ENCODE data around the gene MDM4.
A peak's percentile ranks its signal among the peaks of the same experiment; 100 is the strongest.
"Not testable (repeated sequence)": the region's sequence is repeated elsewhere in the genome, so short reads cannot be mapped to it uniquely, and the experiment has no call there.

The MDM4 gene, protein sequence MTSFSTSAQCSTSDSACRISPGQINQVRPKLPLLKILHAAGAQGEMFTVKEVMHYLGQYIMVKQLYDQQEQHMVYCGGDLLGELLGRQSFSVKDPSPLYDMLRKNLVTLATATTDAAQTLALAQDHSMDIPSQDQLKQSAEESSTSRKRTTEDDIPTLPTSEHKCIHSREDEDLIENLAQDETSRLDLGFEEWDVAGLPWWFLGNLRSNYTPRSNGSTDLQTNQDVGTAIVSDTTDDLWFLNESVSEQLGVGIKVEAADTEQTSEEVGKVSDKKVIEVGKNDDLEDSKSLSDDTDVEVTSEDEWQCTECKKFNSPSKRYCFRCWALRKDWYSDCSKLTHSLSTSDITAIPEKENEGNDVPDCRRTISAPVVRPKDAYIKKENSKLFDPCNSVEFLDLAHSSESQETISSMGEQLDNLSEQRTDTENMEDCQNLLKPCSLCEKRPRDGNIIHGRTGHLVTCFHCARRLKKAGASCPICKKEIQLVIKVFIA

DNA sequence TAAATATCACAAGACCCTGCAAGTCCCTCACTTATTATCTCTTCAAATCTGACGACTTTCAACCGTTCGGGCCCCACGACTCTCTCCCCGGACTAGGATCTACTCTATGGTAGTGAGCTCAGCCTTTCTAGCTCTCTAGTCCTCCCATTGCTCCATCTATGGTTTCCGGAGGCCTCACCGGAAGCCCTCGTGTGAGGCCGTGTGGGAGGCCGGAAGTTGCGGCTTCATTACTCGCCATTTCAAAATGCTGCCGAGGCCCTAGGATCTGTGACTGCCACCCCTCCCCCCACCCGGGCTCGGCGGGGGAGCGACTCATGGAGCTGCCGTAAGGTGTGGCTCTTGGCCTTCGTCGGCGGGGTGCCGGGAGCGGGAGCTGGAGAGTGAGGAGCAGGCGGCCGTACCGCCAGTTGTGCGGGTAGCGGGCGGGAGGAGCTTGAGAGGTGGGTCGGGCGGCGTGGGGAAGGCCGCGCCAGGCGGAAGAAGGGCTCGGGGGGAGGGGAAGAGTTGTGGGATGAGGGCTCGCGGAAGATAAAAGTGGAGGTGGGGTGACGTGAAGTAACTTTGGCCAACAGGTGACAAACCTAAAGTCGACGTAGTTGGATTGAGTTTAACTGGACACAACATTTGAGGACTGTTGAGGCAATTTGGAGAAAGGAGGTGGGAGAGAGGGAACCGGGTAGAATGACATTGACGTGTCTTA, at the start of gene MDM4:
Gene MDM4, plus strand, starts transcription at position 227 of the 700 bp plus-strand sequence. CDS start 9,113 bp downstream, outside the sequence.
- peak; percentile 97 for DNase-seq

DNA sequence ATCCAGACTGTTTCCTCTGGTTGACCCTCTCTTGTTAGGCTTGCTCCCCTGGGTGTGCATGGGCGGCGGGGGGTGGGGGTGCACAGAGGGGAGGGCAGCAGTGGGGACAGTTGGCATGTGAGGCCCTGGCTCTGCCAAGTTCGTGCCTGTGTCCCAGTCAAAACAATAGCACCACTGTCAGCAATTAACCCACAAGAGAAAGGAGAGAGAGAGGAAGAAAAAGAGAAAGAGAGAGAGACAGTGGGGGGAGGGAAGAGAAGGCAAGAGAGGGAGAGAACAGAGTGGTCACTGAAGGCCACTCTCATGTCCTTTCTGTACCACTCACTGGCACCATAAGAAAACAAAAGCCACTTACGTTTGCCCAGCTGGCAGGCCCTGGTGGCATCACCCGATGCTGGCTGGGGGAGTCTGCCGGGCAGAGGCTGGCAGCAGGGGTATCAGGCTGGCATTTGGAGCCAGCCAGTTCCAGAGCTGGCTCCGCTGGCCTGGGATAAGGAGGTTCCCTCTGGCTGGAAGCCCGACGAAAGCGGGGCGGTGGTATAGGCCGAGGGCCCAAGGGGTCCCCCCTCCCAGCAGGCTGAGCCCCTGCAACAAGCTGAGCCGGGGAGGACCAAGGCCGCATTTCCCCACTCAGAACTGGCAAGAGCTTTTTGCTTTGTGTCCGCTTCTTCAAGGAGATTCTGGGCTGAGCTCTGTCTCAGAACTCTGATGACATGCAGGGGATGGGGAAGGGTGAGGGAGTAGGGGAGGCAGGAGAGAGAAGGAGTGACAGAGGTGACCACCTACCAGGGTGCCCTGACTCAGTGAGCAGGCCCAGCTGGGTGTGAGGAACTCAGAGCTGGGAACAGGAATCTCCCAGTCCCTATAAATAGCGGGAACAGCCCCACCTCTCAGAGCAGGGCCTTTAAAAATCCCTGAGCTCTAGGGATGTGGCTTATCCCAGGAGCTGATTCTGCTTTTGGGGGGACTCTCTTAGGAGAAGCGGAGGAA, 49.5 kb upstream of the MDM4 start:
- no peak for DNase-seq

DNA sequence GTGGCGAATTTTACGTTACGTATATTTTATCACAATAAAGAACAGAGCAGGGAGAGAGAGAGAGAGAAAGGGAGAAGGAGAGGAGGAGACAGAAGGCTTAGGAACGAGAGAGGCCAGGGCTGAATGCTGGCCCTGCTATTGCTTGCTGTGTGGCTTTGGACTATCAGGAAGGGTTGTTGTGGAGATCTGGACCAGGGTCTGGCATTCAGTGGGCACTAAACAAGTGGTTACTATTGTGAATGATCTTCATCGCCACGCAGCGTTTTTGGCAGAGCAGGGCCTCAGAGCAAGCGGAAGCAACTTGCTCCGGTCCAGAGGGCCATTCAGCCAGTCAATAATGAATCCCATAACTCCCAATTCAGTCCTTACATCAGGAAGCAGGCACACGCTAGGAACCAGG, 48.0 kb upstream of the MDM4 start:
- no peak for DNase-seq

DNA sequence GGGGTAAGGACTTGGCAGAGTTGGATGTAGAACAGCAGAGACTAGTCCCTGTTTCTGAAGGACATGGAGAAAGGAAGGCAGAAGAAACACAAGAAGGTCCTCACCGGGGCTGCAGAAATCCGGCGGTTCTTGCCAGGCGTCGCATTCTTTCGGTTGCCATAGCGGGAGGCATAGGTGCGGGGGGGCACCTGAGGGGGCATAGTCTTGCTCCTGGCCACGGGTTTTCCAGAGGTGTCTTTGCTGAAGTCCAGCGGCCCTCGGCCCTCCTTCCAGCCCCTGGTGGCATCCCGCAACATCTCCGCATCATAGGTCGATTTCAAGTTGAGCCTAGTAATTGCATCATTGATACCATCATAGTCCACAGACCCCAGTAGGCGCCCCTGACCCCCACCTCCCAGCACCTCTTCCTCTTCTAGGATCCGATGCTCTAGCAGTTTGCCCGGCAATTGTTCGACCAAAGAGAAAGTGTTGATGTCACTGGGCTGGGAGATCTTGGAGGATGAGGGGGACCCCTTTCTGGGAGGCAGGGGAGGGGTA, 47.4 kb upstream of the MDM4 start:
- no peak for DNase-seq

DNA sequence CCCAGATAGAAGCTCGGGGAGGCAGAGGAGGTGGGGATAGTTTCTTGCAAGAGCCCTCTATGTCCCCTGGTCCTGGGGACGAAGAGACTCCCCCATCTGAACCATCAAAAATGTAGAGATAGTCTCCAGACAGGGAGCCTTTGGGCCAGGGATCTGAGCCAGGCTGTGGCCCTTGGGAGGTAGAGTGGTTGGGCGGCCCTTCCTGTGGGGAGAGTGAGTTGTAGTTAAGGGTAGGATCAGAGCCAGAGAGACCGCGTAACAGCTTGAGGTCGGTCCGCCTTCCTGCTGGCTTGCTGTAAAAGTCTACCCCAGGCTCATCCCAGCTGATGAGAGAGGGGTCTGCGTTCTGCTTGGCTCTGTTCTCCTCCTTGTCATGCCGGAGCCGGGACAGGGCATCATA, 46.9 kb upstream of the MDM4 start:
- DNase-seq, result no peak

DNA sequence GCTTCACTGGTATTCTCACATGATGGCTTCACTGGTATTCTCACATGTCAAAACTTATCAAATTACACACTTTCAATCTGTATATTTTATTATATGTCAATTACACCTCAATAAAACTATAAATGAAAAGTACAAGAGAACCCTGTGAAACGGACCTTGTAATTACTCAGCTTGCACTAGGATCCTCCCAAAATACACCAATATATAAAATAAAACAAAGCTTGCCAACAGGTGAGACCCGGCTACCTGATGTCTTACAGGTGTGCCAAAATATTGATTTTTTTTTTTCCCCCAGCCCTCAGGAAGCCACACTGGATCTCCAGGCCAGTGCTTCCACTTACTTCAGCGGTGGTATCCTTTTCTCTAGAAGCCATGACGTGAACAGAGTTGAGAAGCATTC, 44.5 kb upstream of the MDM4 start:
- DNase-seq, result no peak

DNA sequence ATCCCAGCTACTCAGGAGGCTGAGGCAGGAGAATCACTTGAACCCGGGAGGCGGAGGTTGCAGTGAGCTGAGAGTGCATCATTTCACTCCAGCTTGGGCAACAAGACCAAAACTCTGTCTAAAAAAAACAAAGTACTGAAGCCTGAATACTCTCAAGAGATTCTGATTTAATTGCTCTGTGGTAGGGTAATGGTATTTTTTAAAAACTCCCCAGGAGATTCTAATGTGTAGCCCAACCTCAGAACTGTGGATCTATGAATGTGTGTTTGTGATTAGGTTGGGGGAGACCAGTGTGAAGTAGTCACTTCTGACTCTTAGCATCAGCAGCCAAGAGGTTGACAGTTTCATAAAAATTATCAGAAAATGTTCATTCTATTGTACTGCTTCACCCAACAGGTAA, 43.5 kb upstream of the MDM4 start:
- DNase-seq, result no peak

DNA sequence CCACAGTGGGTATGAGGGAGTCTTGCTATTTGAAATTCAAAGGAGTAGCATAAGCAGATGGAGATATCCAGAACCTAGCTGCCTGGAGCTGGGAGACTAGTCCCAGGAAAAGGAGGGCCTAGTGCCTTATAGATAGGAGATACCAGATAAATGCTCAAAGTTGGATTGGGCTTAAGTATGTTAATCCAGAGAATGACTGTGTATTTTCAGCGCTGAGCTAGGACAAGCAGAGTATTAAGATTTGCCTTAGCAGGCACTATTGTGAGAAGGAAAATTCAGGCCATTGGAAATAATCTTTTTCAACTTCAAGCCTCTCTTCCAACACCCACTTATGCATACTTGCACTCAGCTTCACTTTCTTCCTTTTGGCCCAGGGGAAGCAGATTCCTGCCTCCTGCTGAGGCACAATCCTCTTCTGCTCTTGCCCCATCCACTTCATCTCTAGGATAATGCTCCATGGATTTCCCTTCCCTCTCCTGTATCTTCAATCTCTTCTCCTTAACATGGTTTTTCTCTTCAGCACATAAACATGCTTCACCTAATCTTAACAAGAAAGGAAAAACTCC, 42.7 kb upstream of the MDM4 start:
- no peak for DNase-seq

DNA sequence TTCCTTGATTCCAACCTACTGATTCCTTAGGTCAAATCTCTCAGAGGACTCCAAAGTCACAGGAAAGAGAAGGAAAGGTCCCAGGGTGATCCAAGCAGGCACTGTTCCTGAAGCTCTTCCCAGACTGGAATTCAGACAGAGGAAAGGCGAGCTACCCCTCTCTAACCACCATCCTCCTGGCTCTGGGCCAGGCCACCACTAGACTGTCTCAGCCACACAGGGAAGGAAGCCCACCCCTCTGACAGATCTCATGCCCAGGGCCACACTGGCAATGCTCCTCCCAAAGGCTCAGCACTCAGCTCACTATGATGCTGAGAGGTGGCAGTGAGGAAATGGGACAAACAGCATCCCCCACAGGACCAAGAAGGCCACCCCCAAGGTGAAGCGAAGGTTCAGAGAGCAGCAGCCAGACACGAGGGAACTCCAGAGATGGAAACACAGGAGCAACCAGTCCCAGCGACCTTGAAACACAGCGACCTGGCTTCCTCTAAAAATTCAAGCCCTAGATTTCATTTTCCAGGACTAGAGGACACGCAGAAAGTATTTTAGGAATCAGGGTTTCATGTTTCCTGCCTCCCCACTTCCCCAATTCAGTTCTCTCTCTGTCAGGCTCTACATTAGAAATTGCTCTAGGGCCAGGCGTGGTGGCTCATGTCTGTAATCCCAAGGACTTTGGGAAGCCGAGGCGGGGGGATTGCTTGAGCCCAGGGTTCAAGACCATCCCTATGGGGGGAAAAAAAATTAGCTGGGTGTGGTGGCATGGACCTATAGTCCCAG, 40.4 kb upstream of the MDM4 start:
- DNase-seq, result no peak

DNA sequence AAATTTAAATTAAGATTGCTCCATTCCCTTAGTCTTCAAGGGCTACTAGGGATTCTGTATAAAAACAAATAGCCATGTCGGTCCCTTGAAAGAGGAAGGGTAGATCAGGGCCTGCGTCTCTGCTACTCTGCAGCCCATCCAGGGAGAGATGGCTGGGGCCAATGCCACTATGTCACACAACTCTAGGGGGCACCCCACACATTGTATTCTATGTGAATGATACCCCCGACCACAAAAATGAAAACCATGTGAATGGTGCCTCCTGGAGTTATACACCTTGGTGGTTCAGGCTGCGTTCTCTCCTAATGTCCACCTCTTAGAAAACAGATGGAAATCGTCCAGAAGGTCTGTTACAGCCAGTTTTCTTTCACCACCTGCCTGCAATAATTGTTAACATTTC, 39.6 kb upstream of the MDM4 start:
- no peak for DNase-seq

DNA sequence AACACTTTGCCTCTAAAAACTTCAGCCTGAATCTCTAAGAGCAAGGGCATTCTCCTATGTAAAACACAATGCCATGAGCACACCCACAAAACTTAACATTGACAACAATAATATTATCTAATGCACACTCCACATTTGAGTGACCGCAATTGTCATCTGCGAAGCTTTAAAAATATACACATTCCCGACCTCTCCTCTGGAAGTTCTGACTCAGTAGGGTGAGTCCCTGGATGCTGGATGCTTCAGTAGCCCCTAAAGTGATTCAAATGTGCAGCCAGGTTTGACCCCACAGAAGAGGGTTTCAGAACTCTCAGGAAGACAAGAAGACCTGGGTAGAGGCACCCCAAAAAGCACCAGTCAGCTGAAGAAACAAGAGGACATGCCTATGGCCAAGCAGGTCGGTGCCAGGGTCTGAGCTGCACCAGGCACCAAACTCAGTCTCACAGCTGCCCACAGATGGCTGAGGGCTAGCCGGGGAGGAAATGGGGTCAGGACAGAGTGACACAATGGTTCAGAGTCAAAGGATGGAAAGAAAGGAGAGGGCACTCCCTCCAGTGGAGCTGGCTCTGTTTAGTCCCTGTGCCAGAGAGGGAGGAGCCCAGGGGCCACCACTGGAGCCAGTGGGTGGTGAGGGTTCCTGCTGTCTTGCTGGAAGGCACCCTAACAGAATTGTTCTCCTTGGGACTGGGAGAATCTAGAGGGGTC, 39.0 kb upstream of the MDM4 start:
- no peak for DNase-seq

DNA sequence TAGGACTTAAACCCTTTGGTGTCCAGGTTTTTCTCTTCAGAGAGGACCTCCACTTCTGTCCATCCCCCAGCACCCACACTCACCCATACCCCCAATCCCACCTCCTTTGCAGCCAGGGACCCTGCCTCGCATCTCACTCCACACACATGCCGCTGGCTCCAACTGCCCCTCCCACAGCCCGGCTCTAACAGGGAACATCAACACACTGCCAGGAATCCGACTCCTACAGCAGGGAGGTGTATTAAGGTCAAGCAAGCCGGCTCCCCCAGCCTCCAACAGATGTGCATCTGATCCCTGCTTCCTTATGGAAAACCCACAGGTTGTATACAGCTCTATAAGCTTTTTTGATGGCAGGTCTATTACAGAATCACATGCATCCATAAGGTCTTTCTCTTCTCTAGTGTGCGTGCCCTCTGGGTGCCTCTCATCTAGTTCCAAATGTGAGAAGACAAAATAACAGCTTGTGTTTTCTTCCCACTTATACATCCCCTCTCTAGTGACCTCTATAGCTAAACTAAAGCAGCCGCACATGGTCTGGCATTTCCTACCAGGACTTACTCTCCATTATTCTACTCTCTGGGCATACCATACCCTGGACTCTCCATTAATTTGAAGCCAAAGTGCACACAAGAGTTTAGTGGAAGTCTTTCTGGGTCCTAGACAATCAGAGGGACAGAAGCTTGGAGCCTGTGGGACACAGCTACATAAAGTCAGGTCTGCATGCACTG, 37.9 kb upstream of the MDM4 start:
- no peak for DNase-seq

DNA sequence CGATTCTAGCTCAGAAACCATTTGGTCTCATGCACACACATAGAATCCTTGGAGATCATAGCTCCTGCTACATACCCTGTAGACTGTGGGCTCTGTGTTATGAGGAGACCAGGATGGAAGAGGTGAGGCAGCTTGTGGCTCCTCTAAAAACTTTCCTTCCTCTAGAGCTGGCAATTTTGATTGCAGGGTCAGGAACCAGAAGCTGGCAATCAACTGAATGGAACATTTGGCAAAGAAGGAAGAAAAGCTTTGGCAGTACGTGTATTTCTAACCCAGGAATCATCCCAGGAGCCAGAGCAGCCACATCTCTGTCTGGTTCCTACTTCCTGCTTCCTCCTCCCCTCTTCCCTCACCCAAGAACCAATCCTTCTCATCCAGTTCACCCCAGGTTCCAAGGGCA, 37.3 kb upstream of the MDM4 start:
- DNase-seq, result no peak

DNA sequence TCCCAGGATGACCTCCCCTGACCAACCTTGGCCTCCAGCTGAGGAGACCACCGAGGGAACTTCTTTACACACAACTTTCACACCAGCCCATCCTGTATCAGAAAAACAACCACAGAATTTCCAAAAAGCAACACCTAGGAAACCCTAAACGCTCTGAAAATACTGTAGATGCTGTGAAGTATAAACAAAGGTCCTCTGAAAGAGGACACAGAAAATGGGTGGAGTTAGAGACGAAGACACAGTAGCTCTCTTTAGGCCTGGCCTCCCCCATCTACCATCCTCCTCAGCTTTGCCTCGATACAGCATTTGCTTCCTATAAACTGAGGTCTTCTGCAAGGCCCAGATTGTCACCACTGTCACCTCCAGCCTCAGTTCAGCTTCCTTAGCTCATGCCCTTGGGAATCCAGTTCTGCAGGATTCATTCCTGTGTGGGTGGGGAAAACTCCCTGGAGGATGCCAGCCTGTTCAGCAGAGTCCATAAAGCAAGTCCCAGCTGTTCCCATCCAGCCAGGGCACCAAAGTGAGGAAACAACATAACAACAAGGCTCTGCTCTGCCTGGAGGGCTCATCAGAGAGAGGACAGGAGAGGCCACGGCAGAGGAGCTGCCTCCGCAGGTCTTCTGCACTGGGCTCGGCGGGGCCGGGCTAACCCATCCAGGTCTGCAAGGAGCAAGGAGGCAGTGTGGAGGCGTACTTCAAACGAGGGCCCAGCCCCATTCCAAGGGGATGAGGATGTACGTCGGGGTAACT, 36.6 kb upstream of the MDM4 start:
- DNase-seq, result peak; percentile 49

DNA sequence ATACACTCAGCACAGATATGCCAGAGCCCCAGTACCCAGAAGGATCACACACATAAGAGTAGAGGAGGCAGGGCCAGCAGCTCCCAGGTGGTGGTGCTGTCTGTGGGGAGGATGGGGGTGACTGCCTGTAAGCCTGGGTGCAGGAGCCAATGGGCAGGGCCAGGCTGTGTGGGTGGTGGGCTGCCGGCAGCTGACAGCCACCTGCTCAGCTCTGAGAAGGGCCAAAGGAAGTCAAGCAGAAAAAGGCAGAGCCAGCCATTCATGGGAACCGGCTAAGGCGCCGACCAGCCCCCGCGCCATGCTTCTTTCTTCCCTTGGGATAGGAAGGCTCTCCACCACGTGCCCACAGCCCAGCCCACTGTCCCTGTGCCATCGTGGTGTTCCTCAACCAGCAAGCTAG, 35.7 kb upstream of the MDM4 start:
- DNase-seq, result peak; percentile 22

DNA sequence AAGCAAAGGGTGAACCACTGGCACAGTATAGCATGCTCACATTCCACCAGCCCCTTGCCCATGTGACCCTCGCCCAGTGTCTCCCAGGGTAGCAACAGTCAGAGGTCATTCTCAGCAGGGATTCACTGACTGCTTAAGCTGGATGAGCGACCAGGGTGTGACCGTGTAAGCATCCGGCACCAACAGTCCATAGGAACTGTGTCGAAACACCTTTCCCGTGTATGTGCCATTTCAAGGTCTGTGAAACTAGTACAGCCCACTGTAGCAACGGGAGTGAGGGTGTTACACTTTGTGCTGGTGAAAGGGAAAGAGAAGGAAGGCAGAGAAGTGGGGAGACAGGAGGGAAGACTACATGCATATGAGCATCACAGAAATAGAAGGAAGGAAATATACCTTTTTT, 32.4 kb upstream of the MDM4 start:
- DNase-seq, result peak; percentile 10

DNA sequence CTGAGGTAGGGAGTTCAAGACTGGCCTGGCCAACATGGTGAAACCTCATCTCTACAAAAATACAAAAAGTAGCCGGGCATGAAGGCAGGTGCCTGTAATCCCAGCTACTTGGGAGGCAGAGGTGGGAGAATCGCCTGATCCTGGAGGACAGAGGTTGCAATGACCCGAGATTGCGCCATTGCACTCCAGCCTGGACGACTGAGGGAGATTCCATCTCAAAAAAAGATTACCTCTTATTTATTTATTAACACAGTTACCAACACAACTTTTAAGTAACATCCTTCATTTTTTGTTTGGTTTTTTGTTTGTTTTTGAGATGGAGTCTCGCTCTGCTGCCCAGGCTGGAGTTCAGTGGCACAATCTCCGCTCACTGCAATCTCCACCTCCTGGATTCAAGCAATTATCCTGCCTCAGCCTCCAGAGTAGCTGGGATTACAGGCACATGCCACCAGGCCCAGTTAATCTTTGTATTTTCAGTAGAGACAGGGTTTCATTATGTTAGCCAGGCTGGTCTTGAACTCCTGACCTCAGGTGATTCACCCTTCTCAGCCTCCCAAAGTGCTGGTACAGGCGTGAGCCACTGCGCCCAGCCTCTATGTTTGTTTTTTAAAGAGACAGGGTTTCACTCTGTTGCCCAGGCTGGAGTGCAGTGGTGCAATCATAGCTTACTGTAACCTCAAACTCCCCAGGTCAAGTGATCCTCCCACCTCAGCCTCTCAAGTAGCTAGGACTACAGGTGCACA, 29.5 kb upstream of the MDM4 start:
- not testable (repeated sequence) for DNase-seq

DNA sequence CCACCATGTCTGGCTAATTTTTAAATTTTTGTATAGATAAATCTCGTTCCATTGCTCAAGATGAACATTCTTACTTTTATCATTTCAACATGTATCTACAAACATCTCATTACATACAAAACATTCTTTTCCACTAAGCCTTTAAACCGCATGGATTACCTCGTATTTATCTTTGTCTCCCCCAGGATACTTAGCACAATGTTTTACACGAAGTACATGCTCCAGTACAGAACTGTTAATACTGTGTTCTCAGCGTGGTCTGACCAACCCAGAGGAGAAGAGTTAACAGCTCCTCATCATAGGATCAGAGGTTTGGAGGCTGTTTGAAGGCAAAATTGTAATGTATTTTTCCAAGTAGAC, 29.0 kb upstream of the MDM4 start:
- no peak for DNase-seq

DNA sequence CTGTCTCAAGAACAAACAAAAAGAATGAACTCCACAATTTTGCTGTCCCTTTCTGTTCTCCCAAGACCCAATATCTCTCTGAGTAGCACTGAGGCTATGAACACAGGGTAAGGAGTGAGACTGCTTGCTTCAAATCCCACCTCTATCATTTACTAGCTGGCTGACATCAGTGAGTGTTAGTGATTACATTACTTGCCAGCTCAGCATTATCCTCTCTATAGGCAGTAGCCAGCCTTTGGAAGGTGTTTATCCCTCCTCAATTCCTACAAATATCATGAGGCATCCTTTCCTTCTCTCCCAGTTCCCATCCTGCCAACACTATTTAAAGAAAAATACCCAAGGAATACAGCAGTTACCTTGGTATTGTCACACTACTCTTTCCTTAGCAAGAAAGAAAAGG, 24.6 kb upstream of the MDM4 start:
- no peak for DNase-seq
